ENCODE data around the gene RNF144A.

Gene RNF144A

DNA sequence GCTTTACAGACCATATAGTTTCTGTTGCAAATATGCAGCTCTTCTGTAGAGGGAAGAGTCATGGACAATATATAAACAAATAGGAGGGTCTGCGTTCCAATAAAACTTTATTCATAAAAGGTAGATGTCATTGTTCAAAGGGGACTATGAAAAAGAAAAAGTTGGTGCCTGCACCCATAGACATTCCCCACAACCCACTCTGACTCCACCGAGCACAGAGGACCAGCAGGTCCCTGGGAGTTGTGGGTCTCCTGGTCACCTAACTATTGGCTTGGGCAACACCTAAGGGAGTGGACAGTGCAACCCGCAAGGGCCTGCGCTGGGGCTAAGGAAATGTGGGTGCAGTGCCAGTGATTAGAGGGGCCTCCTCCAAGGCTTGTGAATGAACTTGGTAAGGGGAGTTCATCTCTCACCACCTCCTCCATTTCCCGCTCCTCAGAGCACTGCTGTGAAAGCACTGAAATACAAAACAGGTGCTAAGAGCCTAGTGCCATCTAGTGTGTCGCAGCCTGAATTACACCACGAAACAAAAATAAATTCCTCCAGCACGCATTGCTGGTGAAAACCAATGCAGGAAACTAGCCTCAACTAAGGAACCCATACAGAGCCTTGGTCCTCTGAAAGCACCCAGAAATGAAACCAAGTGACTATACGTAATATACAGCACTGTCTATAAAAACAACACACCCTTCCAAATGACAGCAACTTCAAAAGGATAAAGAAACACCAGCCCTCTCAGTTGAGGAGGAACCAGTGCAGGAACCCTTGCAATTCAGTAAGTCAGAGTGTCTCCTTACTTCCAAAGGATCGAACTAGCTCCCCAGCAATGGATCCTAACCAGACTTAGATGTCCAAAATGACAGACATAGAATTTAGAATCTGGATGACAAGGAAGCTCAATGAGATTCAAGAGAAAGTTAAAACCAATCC is 166.6 kb downstream of the RNF144A start:
- DNase-seq (ENCODE audit: low read depth in 2 of 2): no peak

DNA sequence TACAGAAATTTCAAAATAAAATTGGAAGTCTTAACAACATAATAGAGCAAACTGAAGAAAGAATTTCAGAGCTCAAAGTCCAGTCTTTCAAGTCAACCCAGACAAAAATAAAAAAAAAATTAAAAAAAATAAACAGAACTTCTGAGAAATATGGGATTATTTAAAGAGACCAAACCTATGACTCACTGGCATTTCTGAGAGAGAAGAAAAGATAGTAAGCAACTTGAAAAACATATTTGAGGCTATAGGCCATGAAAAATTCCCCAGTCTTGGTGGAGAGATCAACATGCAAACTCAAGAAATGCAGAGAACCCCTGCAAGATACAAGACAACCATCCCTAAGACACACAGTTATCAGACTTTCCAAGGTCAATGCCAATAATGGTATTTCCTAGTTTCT is 167.4 kb downstream of the RNF144A start:
- no peak for DNase-seq (ENCODE audit: low read depth in 2 of 2)

DNA sequence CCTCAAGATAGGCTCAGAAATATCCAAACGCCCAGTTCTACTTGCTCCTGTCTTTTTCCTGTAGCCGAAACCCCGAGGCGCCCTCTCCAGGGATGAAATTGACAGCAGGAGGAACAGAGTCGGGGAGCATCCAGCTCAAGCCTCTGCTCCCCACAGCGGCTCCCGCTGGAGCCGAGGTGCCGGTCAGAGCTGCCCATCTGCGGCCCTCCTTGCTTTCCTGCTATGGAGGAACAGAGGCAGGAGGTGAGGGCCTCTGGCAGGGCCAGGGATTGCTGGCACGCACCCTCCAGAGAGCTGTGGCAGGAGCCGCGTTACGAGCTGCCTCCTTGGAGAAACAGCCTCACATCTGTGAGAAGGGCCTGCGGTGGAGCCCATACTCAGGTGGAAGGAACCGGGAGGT is 172.1 kb downstream of the RNF144A start:
- no peak for DNase-seq (ENCODE audit: low read depth in 2 of 2)

DNA sequence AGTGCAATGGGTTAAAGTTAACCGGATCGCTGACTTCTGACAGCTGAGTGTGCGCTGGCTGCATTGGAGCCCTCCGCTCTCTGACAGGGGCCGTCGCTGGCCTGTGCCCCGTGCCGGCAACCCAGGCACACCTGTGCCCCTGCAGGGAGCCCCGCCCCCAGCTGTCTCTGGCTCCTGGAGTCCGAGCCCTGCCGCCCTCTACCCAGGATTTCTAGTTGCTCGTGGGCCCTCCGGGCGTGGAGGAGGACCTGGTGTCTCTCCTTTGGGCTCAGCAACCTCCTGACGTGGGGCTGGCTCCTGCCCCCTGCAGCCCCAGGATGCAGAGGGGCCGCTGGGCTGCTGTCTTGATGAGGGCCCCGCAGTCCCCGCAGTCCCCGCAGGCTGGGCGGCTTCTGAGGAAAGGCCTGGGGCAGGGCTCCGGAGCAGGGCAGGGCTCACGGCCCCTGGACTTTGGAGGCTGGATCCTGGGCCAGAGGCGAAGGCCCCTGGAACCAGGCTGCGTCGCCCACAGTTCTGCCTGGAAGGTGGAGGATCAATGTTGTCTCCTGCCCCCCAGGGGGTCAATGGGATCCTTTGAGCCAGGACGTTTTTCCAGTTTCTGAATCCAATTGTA is 172.8 kb downstream of the RNF144A start:
- no peak for DNase-seq (ENCODE audit: low read depth in 2 of 2)

DNA sequence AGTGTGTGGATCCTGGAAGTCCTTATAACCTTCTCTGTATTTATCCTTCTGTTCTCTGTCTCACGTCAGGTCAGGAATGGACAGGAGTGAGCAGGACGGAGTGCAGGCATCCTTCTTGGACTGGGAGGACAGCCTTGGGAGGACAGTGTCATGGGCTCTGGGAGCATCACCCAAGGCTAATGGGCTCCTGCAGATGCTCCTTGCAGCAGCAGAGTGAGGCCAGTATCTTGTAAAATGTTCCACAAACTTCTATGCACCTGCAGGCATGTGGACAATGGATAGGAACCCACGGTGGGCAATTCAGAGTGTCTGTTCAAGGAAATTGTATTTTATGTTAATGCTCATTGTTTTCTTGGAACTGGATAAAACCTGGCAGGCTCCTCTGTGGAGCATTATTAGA is 176.2 kb downstream of the RNF144A start:
- no peak for DNase-seq (ENCODE audit: low read depth in 2 of 2)

Measured in stimulated activated CD4-positive, alpha-beta T cell treated with anti-CD3 and anti-CD28 coated beads, Interleukin-1b, Interleukin-23, amount 100 ng/mL, for 4 hours (primary cell).